Activated CD4-positive, alpha-beta T cell treated with anti-CD3 and anti-CD28 coated beads for 24 hours (primary cell): ENCODE results near the gene MTERF2.

Experiments
- DNase-seq, 2 donors: peaks; one replicate each; pipeline ENCODE4 v3.0.0-alpha.2; 2020; ENCODE audit warnings: low read depth in 2 of 2

MTERF2 gene

DNA sequence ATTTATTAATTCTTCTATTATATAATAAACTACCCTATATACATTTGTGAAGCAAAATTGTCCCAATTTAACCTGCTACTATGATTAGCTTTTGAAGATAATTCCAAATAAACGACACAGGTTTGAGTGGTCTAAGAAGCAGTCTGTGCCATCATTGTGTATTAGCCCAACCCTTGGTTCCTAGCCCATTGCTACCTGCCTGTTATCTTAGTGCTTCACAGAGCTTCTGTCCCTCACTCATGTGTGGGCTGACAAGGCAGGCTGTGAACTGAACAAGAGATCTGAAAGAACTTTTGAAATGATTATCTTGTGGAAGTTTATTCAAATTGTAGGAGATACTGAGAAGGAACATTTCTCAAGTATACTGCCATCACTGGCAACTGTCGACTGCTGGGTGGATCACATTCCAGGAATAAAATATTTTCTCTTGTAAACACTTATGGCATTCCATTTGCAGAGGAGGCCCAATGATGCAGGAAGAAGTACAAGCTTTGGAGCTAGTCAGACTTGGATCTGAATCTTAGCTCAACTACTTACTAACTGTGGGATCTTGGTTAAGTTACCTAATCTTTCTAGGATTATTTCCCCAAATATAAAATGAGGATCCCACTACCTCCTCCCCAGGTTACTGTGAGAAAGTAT is 7.8 kb upstream of the MTERF2 start:
- no peak for DNase-seq

DNA sequence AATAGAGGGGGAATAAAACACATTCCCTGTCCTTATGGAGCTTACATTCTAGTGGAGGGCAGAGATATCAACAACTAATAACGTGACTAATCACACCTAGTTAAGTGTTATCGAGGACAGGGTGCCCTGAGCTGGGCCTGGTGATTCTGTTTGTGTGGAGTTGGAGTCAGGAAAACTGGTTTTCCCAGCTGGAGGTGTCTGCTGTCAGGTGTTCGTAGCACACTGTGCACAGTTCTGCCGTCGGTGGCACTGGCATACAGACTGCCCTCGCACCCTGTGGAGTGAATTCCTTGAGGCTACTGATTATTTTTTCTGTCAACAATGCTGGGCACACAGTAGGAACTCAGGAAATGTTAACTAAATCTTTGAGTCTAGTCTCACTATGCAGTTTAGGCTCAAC is 900 bp upstream of the MTERF2 start:
- no peak for DNase-seq

DNA sequence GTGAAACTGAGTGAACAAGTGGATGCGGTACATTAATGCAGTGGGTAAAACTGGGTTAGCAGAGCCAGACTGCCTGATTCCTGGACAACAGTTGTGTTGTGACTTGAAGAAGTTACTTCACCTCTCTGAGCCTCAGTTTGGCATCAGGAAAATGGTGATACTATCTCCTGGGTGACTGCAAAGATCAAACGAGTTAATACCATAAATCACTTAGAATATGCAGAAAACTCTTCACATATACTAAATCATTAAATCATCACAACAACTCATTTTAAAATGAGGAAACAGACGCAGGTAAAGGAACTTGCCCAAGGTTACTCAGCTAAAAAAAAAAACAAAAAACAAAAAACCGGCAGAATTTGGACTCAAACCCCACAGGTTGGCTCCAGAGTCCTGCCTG is 811 bp downstream of the MTERF2 start:
- DNase-seq: no peak

DNA sequence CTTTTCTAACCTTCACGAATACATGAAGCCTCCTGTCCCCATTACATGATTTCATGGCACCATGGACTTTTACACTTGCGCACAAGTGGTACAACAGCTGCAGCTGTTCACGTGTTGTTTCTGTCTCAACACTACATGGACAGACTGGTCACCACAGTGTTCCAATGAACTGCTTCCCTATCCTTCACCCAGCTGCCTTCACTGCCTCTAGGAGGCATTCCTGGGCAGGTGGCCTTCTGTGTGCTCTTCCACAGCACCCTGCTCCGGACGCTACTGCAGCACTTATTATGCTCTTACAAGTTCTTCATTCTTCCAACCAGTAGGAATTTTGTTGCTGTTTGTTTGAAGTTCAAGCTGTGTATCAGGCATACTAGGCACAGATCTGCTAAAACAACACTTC is 1.5 kb downstream of the MTERF2 start:
- DNase-seq: no peak

DNA sequence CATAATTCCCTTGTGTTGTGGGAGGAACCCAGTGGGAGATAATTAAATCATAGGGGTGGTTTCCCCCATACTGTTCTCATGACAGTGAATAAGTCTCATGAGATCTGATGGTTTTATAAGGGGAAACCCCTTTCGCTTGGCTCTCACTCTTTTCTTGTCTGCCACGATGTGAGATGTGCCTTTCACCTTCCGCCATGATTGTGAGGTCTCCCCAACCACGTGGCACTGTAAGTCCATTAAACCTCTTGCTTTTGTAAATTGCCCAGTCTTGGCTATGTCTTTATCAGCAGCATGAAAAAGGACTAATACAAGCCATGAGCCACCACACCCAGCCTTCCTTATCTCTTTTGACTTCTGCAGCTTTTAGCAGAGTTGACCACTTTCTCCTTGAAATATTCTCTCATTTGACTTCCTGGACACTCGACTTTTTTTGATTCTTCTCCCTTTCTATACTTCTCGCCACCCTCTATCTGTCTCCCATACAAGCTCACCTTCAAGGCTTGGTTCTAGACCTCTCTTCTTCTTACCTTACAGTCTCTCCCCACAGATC is 2.3 kb downstream of the MTERF2 start:
- DNase-seq: no peak

DNA sequence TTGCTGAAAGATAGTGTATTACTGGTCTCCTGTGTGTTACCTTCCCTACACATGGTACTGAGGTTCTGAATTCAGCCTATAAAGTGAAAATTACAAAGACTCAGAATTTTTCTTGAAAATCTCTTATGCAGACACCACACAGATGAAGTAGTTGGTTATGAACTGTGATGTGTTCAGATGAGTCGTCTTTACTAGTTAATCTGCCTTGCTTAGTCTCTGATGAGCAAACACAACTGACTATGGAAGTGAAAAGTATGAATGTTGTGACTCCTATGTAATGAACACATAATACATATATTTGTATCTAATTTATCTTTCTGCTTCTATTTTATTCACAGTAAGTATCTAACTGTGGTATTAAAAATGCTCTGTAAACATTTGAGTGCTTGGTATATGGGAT is 4.7 kb downstream of the MTERF2 start:
- no peak for DNase-seq

DNA sequence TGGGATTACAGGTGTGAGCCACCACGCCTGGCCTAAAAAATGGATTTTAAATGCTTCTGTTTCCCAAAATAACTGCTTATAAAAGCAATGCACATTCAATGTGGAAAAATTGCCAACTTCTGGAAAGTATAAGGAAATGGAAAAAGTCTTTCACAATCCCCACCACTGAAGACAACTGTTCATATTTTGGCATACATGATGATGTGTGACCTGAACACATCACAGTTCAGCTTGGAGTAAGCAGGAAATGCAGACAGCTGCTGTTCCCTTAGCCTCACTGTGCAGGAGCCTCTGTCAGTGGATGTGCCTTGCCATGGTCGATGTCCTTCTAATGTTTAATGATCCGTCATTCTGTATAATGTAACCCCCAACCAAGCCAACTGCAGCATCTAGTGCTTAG is 5.2 kb downstream of the MTERF2 start:
- DNase-seq: no peak

DNA sequence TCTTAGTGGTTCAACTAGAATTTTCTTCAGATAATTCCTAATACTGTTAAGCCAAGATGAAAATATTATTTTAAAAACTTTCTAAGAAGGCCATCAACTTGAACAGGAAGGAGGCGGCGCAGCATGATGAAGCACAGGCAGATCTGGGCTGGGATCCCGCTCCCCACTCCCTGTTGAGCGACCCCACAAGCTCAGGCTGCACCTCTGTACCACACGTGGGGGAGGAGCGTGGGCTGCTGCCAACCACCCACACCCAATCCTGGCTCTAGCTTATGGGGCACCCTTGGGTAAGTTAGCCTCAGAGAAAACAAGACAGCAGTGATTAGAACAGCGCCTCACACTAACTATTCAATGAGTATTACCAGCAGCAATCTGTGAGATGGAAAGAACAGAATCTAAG is 6.0 kb downstream of the MTERF2 start:
- DNase-seq: no peak

DNA sequence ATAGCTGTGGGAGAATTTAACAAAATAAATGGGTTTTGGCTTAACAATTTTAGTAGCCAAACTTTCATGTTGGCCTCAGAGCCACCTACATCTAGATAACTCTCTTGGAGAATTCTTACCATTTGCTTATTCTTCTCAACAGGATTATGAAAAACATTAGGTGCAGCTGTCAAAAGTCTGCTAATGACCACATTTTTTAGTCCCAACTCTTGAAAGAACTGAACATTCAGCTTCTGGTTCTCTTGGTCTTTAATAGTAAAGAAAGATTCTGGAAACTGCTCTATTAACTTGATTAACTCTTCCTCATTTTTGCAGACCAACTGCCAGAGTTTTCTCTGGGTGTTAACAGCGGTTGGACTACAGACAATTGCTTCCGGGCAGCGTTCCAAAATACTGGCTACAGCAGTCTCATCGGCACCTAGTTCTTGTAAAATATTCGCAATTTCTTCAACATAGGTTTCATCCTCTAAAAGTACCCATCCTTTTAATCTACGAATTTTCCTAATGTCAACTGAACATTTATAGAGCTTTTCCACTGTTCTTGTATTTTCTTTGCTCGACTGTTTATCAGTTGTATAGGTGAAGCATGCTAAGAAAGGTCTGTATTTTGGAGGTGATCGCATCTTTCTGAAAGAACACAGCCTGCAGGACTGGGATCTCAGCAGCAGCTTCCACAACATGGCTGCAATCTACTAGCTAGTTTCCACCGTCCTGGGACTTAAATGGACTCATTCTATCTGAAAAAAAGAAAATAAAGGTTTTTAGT is 8.7 kb downstream of the MTERF2 start:
- DNase-seq: no peak

DNA sequence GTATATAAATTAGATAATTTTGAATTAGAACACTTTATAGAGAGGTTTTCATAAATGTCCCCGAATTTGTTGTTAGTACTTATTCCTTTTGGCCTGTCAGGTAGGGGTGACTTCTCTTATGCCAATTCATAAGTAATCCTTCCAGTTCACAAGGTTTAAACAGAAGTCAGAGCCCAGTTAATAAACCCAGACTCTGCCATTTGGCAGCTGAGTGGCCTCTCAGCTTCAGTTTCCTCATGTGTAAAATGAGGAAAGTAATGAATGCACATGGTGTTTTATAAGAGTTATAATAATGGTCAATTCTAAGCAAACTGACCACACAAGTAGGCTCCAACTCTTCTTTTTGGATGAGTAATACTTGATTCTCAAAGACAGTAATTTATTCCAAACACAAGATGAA is 10.3 kb downstream of the MTERF2 start:
- DNase-seq: no peak

DNA sequence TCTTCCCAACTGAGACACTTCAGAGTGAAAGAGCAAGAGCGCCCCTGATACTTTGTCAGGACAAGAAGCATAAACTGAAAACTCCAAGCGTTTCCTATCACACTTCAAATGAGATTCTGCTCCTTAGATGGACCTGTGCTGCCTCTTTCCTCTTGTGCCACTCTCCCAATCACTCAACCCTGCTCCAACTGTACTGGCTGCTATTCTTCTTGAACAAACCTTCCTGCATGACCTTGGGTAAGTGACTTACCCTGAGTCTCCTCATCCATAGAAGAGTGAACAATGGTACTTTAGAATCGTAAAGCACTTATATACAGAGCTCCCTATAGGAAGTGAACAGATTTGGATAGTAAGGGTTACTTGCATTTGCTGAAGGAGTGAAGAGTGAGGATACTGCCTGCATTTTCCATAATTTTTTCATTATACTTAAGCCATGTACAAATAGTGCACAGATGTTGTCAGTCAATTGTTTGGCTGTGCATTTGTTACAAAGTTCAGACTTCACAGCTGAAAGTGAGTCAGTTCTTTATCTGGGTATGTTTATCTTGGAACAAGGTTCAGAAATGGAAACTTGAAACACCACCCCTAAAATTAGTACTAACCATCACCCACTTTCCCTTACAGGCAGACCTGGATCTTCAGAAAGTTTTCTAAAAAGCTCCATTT is 10.8 kb downstream of the MTERF2 start:
- no peak for DNase-seq

DNA sequence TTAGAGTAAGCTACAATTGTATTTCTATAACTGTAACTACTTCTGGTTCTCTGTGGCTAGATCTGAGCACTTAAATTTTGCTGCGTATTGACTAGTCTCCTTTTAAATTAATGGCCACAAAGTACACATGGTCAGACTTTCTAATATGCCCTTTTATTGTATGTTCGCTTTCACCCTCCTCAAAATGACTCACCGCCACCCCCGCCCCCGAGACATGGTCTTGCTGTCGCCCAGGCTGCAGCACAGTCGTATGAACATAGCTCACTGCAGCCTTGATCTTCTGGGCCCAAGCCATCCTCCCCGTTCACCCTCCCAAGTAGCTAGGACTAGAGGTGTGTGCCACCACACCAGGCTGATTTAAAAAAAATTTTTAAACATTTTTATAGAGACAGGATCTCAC is 11.8 kb downstream of the MTERF2 start:
- no peak for DNase-seq

DNA sequence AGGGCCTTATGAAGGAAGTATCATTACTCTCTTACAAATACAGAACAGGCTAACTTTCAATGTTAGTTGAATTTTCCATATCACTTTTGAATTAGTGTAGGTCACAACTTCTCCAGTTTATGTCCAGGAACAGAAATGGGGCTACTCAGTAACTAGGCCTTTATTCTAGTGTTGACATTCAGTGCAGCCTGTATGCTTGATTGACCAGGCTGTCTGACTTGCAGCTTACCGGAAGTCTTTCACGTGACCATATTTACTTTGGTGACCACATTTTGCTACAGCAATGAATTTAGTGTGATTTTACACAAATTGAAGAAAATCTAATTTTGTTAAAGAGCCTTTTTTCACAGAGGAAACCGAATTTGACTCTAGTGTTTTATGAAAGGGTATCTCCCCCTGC is 12.4 kb downstream of the MTERF2 start:
- no peak for DNase-seq

DNA sequence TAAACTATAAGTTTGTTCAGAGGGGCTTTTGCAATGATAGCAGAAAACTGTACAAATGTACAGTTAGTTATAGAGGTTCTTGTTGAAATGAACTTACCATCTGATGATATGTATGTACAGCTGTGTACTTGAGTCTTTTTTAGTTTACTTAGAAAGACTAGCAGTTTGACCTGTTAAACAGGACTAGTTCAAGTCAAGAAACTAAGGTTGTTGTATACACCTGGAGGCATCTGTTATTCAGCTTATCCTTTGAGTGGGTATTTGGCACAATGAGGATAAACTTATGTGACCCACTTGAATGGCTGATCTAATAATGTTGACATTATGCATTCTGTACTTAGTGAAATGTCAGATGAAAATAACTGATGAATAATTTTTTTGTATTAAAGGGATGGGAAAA is 13.4 kb downstream of the MTERF2 start:
- DNase-seq: no peak

DNA sequence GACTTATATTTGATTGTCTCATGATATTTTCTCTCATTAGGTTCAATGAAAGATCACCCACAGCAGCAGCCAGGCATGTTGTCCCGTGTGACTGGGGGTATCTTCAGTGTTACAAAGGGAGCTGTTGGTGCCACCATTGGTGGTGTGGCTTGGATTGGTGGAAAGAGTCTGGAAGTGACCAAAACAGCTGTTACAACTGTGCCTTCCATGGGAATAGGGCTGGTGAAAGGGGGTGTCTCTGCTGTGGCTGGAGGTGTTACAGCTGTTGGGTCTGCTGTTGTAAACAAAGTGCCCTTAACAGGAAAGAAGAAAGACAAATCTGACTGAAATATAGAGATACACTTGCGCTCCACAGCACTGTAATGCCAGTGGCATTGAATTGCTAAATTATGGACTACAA is 15.9 kb downstream of the MTERF2 start:
- no peak for DNase-seq

DNA sequence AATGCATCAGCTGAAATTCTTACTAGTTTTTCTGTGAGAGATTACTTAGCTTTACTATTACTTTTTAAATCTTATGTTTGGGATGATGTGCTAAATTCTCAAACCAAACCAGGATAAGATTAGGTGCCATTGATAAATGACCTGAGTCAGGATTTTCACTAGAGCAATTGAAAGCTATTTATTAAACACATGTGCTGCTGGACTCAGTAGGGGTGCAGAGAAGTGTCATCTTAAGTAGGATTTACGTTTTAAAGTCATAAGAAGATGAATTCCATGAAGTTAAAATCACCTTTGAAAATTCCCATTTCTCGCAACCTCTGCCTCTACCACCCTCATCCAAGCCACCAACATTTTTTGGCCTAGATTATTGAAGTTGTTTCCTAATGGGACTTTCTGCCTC is 22.4 kb downstream of the MTERF2 start:
- DNase-seq: no peak

DNA sequence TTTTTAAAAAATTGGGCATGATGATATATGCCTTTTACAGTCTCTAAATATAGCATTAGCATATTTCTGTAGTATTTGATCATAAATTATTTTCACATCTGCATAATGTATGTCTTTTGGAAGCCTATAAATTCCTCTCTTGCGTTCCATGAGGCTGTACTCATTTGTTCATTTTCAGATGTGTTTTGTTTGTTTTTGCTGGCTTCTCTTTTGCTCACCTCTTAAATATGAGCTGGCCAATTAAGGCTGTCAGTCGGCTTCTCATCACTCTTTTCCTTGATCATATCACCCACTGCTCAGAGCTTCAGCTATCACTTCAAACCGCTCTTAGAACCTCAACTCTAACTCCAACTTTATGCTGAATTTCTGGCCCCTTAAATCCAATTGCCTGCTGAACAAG is 24.7 kb downstream of the MTERF2 start:
- no peak for DNase-seq

DNA sequence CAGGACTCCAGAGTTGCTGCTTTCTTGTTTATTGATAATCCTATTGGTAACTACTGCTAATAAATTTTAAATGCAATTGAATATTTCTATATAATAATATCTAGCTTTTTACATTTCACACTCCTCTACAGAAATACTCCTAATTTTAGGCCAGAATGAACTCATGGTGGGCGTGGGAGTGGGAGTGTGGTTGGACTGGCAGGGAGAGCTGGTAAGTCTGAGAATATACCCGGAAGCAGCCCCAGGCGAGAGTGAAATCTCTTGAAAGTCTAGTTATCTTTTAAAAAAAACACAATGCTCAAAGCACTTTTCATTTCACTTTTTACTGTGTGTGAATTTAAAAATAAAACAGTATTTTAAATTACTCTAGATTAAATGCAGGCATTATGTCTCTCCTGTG is 26.5 kb downstream of the MTERF2 start:
- no peak for DNase-seq

DNA sequence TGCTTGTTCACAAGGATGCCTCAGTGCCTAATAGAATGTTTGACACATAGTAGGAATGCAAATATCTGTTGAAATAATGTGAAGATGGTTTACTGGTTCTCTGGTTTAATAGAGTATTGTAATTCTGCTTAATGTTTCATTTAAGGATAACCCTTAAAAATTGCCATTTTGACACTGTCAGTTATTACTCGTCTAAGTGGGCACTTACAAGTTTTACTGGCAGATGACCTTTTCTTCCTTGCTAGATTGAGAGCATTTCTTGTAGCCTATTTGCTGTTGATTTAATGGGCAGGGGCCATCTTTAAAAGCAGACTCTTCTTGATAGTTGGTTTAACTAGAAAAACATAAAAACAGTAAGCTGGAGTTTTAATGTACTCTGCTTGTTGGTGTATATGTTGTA is 29.4 kb downstream of the MTERF2 start:
- DNase-seq: no peak

DNA sequence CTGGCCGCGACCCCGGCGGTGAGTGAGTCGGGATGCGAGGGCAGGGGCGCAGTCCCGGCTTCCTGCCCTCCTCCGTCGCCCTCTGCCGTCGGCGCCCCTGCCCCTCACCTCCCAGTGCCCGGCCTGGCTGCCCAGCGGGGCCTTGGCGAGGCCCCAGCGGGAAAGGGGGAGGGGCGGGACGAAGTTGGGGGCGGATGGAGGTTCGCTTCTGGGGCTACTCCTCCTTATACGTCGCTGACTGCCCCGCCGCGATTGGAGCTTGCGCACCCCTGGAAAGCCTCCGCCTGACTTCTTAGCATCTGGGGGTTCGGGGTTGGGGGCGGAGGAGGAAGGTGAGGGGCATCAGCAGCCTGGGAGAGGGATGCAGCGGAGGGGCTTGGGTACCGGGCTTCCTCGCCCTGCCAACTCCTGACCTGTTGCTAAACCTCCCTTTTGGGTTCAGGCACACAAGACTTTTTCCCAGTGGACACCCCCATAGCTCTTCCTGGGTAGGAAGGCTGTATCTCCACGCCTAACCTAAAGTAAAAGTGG is 30.8 kb downstream of the MTERF2 start:
- DNase-seq: peak; percentile 26 to 51

DNA sequence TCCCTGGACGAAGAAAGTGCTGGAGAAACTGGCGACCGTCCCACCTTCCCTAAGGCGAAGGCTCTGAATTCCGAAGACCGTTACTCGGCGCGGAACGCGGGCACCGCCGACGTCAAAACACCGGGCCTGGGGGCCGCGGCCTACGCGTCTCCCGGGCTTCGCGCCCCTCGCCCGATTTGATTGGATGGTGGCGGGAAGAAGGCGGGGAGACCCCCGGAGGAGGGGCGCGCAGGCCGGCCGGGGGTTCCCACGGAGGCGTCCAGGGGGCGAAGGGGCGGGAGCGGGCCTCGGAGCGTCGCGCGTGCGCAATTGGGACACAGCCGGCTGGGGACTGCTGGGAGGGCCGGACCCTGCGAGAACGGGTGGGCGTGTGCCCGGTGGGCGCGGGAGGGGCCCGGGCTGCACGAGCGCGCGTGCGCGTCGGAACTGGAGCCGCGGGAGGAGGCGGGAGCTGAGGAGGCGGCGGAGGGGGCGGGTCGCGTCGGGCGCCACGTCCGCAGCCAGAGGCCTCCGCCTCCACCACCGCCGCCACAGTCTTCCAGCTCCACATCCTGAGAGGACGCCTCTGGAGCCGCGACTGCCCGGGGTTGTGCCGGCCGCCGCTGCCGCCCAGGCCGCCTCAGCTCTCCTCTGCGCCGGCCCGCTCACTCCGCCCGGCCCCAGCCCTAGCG is 31.4 kb downstream of the MTERF2 start, which contains the start of gene TMEM263:
TMEM263 (plus strand) TSS at position 531 of the 671 bp plus-strand sequence. CDS start 11,210 bp downstream, outside the sequence.
- DNase-seq: peak; percentile 77 to 82
